NT2/D1 (cell line): ENCODE measurements around the gene ZNF839.

Source experiments
- SUZ12 ChIP-seq: IDR thresholded peaks from 2 replicates; pipeline ENCODE4 v1.6.1; 2011; ENCODE audit not compliant: insufficient read length, insufficient read depth; ENCODE audit errors: extremely low read depth
- YY1 ChIP-seq: IDR thresholded peaks from 2 replicates; pipeline ENCODE4 v1.6.1; 2011; ENCODE audit not compliant: insufficient read length, insufficient read depth

DNA sequence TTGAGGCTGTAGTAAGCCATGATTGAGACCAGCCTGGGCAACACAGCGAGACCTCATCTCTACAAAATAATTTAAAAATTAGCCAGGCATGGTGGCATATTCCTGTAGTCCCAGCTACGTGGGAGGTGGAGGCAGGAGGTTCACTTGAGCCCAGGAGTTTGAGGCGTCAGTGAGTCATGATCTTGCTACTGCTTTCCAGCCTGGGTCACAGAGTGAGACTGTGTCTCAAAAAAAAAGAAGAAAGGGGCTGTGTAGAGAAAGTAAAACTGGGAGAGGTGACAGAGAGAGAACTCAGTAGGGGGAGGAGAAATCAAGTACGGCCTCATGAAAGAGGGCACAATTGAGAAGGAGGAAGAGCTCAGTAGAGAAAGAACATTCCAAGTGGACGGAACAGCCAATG is 55.6 kb downstream of the ZNF839 start:
- TF ChIP-seq SUZ12 (no peak), YY1 (no peak)
